Measurements from ENCODE around the gene ABCA5. TPM values are rescaled to one million over a fixed set of nuclear protein-coding genes. Genes with fewer than 3 reads are reported as not detected.

ABCA5 gene
- total RNA-seq, 6 experiments from 2014 or later = 34.5 to 58.2 (median 46.7) TPM

- DNase-seq (no peak), ATAC-seq (no peak)
- Histone ChIP-seq H3K27ac (no peak overlapping the region), H3K36me3 (no peaks in the 10 kb centered on the region), H3K4me3 (no peak overlapping the region), H3K27me3 (no peaks in the 10 kb centered on the region), H3K9me3 (no peaks in the 10 kb centered on the region), H3K4me1 (peaks cover 0 to 11% (median 0%) of the 10 kb centered on the region in 4 donors)
- intact Hi-C loops (cut with DNase I) = no loop called here
- no peak for TF ChIP-seq POLR2A (IDR thresholded peaks at IDR 0.05)
- TF ChIP-seq, protein P1, sequence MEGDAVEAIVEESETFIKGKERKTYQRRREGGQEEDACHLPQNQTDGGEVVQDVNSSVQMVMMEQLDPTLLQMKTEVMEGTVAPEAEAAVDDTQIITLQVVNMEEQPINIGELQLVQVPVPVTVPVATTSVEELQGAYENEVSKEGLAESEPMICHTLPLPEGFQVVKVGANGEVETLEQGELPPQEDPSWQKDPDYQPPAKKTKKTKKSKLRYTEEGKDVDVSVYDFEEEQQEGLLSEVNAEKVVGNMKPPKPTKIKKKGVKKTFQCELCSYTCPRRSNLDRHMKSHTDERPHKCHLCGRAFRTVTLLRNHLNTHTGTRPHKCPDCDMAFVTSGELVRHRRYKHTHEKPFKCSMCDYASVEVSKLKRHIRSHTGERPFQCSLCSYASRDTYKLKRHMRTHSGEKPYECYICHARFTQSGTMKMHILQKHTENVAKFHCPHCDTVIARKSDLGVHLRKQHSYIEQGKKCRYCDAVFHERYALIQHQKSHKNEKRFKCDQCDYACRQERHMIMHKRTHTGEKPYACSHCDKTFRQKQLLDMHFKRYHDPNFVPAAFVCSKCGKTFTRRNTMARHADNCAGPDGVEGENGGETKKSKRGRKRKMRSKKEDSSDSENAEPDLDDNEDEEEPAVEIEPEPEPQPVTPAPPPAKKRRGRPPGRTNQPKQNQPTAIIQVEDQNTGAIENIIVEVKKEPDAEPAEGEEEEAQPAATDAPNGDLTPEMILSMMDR (IDR thresholded peaks at IDR 0.05) = no peak
Measured at GRCh38 chr17:69232650-69233049, 94.3 kb downstream of the ABCA5 start.

DNA sequence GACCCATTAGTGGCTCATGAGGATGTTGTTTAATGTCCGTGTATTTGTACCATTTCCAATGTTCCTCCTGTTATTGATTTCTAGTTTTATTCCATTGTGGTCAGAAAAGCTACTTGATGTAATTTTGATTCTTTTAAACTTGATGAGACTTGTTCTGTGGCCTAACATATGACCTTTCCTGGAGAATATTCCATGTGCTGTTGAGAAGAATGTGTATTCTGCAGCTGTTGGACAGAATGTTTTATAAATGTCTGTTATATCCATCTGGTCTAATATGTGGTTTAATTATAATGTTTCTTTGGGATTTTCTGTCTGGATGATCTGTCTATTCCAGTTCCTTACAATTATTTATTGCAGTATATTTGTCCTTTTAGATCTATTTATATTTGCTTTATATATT, 95.4 kb downstream of the ABCA5 start:
- H3K4me1 ChIP-seq = peaks cover 0 to 21% (median 0%) of the 10 kb centered on the region in 4 donors
- no peak for ATAC-seq
- TF ChIP-seq POLR2A (IDR thresholded peaks at IDR 0.05) = no peak
- TF ChIP-seq, protein P1 (IDR thresholded peaks at IDR 0.05) = no peak
- intact Hi-C loops (cut with DNase I) = no loop called here
- 21% methylated on average over 1 of the region's 1 CpG for WGBS (ENCODE audit: insufficient coverage, low coverage, low lambda C conversion rate, missing lambda C conversion rate)
- H3K9me3 ChIP-seq = no peaks in the 10 kb centered on the region
- no peaks in the 10 kb centered on the region for H3K27me3 ChIP-seq
- no peak overlapping the region for H3K27ac ChIP-seq
- H3K4me3 ChIP-seq = no peak overlapping the region
- no peak for DNase-seq
- H3K36me3 ChIP-seq = no peaks in the 10 kb centered on the region

DNA sequence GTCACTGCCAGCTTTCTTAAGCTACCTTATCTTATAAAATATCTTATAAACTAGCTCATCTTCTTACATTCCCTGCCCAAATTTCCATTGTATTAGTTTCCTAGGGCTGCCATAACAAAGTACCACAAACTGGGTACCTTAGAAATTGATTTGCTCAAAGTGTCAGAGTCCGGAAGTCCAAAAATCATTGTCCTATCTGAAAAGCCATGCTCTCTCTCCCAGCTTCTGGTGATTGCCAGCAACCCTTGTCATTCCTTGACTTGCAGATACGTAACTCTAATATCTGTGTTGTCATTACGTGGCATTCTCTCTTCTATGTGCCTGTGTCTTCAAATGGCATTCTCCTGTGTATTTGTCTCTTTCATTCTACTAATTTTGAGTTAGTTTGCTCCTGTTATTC, 96.0 kb downstream of the ABCA5 start:
- intact Hi-C loops (cut with DNase I) = no loop called here
- Histone ChIP-seq H3K4me1 (peaks cover 0 to 21% (median 0%) of the 10 kb centered on the region in 4 donors), H3K4me3 (no peak overlapping the region), H3K36me3 (no peaks in the 10 kb centered on the region), H3K27me3 (no peaks in the 10 kb centered on the region), H3K27ac (no peak overlapping the region), H3K9me3 (no peaks in the 10 kb centered on the region)
- TF ChIP-seq POLR2A (IDR thresholded peaks at IDR 0.05) = no peak
- TF ChIP-seq, protein P1 (IDR thresholded peaks at IDR 0.05) = no peak
- ATAC-seq (peak; percentile 26 to 63 (median 54)), DNase-seq (no peak)
- 45% methylated on average over 3 of the region's 3 CpGs for WGBS (ENCODE audit: insufficient coverage, low coverage, low lambda C conversion rate, missing lambda C conversion rate)

DNA sequence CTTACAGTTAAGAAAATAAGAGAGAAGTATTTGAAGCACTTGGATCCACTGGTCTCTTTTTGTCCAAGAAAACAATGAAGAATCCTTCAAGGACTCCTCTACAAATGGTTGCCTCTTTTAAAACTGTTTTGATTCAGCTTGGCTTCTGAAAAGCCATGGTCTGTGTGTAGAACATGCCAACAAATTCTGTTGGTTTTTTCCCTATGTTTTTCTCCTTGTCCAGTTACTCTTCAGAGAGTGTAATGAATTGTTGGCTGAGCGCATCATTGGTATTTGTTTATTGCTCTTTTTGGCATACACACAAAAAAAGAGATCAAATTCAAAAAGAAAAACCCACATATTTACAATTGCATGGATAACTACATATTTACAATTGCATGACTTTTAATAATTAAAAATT, 98.4 kb downstream of the ABCA5 start, which contains the start of gene ABCA10:
TSS of gene ABCA10 (minus strand) at position 249 of the 400 bp plus-strand sequence. CDS start 3,466 bp downstream, outside the sequence.
- Histone ChIP-seq H3K27me3 (no peaks in the 10 kb centered on the region), H3K4me3 (peak within 1 kb of the TSS in 1 of 3 donors; percentile 12), H3K4me1 (peaks cover 0 to 21% (median 0%) of the 10 kb centered on the region in 4 donors), H3K27ac (peak within 1 kb of the TSS; percentile 9 to 53 (median 27)), H3K9me3 (no peaks in the 10 kb centered on the region), H3K36me3 (no peaks in the 10 kb centered on the region)
- peak; percentile 44 to 66 (median 60) for ATAC-seq
- intact Hi-C loops (cut with DNase I) = no loop called here
- no peak for TF ChIP-seq POLR2A (IDR thresholded peaks at IDR 0.05)
- DNase-seq = no peak
- 40% methylated on average over 1 of the region's 1 CpG for WGBS (ENCODE audit: insufficient coverage, low coverage, low lambda C conversion rate, missing lambda C conversion rate)

DNA sequence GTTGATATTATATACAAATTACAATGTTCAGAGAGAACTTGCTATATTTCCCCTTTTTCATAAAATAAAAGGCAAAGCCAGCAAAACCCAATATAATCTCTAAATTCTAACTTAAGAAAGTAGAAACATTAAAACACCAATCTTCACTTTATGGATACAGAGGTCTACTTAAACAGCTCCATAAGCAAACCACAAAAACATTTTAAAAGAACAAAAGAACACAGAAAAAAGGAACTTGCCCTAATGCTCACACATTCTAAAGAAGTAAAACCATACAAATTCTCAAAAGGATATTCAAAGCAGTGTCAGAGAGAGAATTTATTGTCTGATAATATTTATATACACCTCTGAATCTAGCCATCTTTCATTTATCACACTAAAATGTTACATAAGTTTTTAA, 98.9 kb downstream of the ABCA5 start:
- Histone ChIP-seq H3K36me3 (no peaks in the 10 kb centered on the region), H3K27ac (peak overlapping the region; percentile 9 to 27 (median 15)), H3K4me1 (peaks cover 0 to 21% (median 0%) of the 10 kb centered on the region in 4 donors), H3K9me3 (no peaks in the 10 kb centered on the region), H3K4me3 (peak overlapping the region in 1 of 3 donors; percentile 12), H3K27me3 (no peaks in the 10 kb centered on the region)
- intact Hi-C loops (cut with DNase I) = no loop called here
- no peak for DNase-seq
- no peak for ATAC-seq
- TF ChIP-seq, protein P1 (IDR thresholded peaks at IDR 0.05) = no peak
- no peak for TF ChIP-seq POLR2A (IDR thresholded peaks at IDR 0.05)
